Measurements from ENCODE around the gene ASNSD1. TPM values are rescaled to one million over a fixed set of nuclear protein-coding genes. Genes with fewer than 3 reads are reported as not detected.
A peak's percentile ranks its signal among the peaks of the same experiment; 100 is the strongest.

Gene ASNSD1
- total and polyA plus RNA-seq, 2 of the 8 experiments (the other 6 are each of a cell fraction or from before 2014, with no cell fraction given), result 14.1 to 44.8 TPM

- peak overlapping the region in 1 of 4 experiments; percentile 91; a peak in 3 of 8 replicates for H3K4me3 ChIP-seq (ENCODE audit: extremely low read depth in 1 of 4, insufficient read depth in 2 of 4, low read depth in 3 of 4, low read length in 4 of 4)
- H2AFZ ChIP-seq (ENCODE audit: low read length), result no peak overlapping the region
- no peak overlapping the region for H3K27ac ChIP-seq (ENCODE audit: low read depth, low read length)
- H3K18ac ChIP-seq (ENCODE audit: extremely low read depth, low read length), result no peak overlapping the region
- 92% methylated on average over 5 of the region's 5 CpGs; no CpG with 5 or more reads in 1 of the 2 experiments for WGBS, 2 experiments (ENCODE audit: extremely low coverage in 1 of 2, insufficient coverage in 1 of 2, insufficient read length in 1 of 2, insufficient replicate concordance in 2 of 2, low coverage in 1 of 2, low lambda C conversion rate in 2 of 2, missing lambda C conversion rate in 1 of 2)
- peaks cover 0 to 5% (median 0%) of the 10 kb centered on the region in 4 experiments; a peak in 2 of 7 replicates for H3K4me1 ChIP-seq (replicated peaks in 1 of 4; ENCODE audit: control insufficient read depth in 3 of 4, insufficient read depth in 4 of 4, low read length in 3 of 4)
- H4K20me1 ChIP-seq (replicated peaks in 1 of 2; ENCODE audit: control insufficient read depth in 1 of 2, insufficient read depth in 2 of 2, low read length in 2 of 2), result no peaks in the 10 kb centered on the region
- no peaks in the 10 kb centered on the region for H3K9me3 ChIP-seq (ENCODE audit: insufficient read depth in 2 of 2, low read depth in 1 of 2, low read length in 1 of 2)
- no peak overlapping the region for H2BK5ac ChIP-seq (ENCODE audit: low read depth, low read length)
- H3K79me2 ChIP-seq (ENCODE audit: control insufficient read depth in 1 of 2, insufficient read depth in 2 of 2, low read length in 2 of 2), result peaks cover 0 to 24% of the 10 kb centered on the region in 2 experiments
- peaks cover 2 to 23% (median 14%) of the 10 kb centered on the region in 4 experiments; a peak in 7 of 8 replicates for H3K36me3 ChIP-seq (ENCODE audit: control insufficient read depth in 2 of 4, insufficient read depth in 4 of 4, low read length in 3 of 4)
- ChIA-PET CTCF (ENCODE audit: partially characterized antibody) (interaction anchor here (0.6 to 6.3 kb wide), 8 partner anchors 10 to 100 kb away, joined by 3 to 82 read pairs (median 4); partner anchors contain the start of genes ANKAR and OSGEPL1), POLR2A (ENCODE audit: partially characterized antibody) (interaction anchor here (1.2 to 3.2 kb wide), 4 partner anchors 9 to 121 kb away, joined by 3 to 12 read pairs (median 7); partner anchors contain the start of genes ORMDL1 and PMS1)
- H2AK5ac ChIP-seq (ENCODE audit: low read depth, low read length), result no peak overlapping the region
- H3K23me2 ChIP-seq (ENCODE audit: low read depth, low read length), result peaks cover 2% of the 10 kb centered on the region; the same call in 1 of the 2 replicates
- no peak overlapping the region for H3K23ac ChIP-seq (ENCODE audit: insufficient read length)
- no peak overlapping the region for H4K91ac ChIP-seq (replicated peaks; ENCODE audit: insufficient read length, low read length)
- H4K8ac ChIP-seq (ENCODE audit: extremely low read depth, insufficient read depth, low read length), result no peak overlapping the region
- H3K4ac ChIP-seq (replicated peaks; ENCODE audit: insufficient read length, low read depth, low read length), result no peak overlapping the region
- FAIRE-seq (no peak), DNase-seq (ENCODE audit: low read depth in 1 of 2, low spot score in 2 of 2) (no peak)
- H3K9ac ChIP-seq (replicated peaks in 1 of 4; ENCODE audit: extremely low read depth in 1 of 4, low read depth in 3 of 4, low read length in 3 of 4), result peak overlapping the region in 1 of 4 experiments; percentile 39; a peak in 1 of 7 replicates
- no peaks in the 10 kb centered on the region for H3K27me3 ChIP-seq (replicated peaks in 1 of 4; ENCODE audit: control insufficient read depth in 3 of 4, extremely low read depth in 1 of 4, insufficient read depth in 3 of 4, low read length in 3 of 4)
- no peak overlapping the region for H2BK120ac ChIP-seq (replicated peaks; ENCODE audit: low read depth, low read length)
- H3K79me1 ChIP-seq (ENCODE audit: low read depth, low read length), result no peaks in the 10 kb centered on the region; the same call in 1 of the 2 replicates
- no peak overlapping the region for H2BK15ac ChIP-seq (ENCODE audit: low read length)
- no peak overlapping the region for H3K14ac ChIP-seq (ENCODE audit: insufficient read length)
- H2BK12ac ChIP-seq (ENCODE audit: low read depth, low read length), result no peak overlapping the region
- H3K4me2 ChIP-seq (ENCODE audit: insufficient read depth in 1 of 2, low read depth in 2 of 2, low read length in 2 of 2), result peak overlapping the region; percentile 92 to 94
- H2BK20ac ChIP-seq (ENCODE audit: low read length), result no peak overlapping the region
- H4K5ac ChIP-seq (ENCODE audit: insufficient read length, low read depth, low read length), result no peak overlapping the region
- no peak for TF ChIP-seq TBP (IDR thresholded peaks at IDR 0.05; ENCODE audit: low read depth, low read length)
- TF ChIP-seq POLR2AphosphoS5 (IDR thresholded peaks at IDR 0.05; ENCODE audit: low read depth, low read length), result no peak
- TF ChIP-seq CHD1 (IDR thresholded peaks at IDR 0.05; ENCODE audit: low read depth, low read length), result no peak
- H3K56ac ChIP-seq (replicated peaks; ENCODE audit: insufficient read length, low read depth, low read length), result no peak overlapping the region
These were observed 1.5 kb downstream of the ASNSD1 start for GRCh38 chr2:189662669-189663226.
